Immature natural killer cell (primary cell): ENCODE data around the gene AFF2. TPM values are rescaled to one million over a fixed set of nuclear protein-coding genes. Genes with fewer than 3 reads are reported as not detected.

Experiments
- DNase-seq, 3 donors: peaks; one replicate each; pipeline ENCODE4 v3.0.0; 2022; ENCODE audit warnings: mixed read lengths in 1 of 3
- H3K27ac Mint-ChIP-seq, 6 donors: one replicate each; pipeline ENCODE4 v1.8.0; 2020; ENCODE audit warnings: mixed read lengths in 6 of 6, mild to moderate bottlenecking in 5 of 6, inconsistent platforms in 4 of 6, moderate library complexity in 3 of 6
- H3K27me3 Mint-ChIP-seq, 3 donors: one replicate each; pipeline ENCODE4 v1.8.0; 2020 to 2021; ENCODE audit warnings: low read depth in 3 of 3, mild to moderate bottlenecking in 3 of 3, mixed read lengths in 3 of 3, moderate library complexity in 3 of 3, inconsistent platforms in 1 of 3
- H3K36me3 Mint-ChIP-seq, 3 donors: one replicate each; pipeline ENCODE4 v1.8.0; 2020; ENCODE audit warnings: mixed read lengths in 3 of 3, inconsistent platforms in 2 of 3, mild to moderate bottlenecking in 2 of 3
- H3K4me1 Mint-ChIP-seq, 2 donors: one replicate each; pipeline ENCODE4 v1.8.0; 2020; ENCODE audit warnings: inconsistent platforms in 2 of 2, mild to moderate bottlenecking in 2 of 2, mixed read lengths in 2 of 2, moderate library complexity in 1 of 2
- H3K4me3 Mint-ChIP-seq, 5 donors: one replicate each; pipeline ENCODE4 v1.8.0; 2020; ENCODE audit warnings: mild to moderate bottlenecking in 5 of 5, mixed read lengths in 5 of 5, inconsistent platforms in 3 of 5, moderate library complexity in 3 of 5
- H3K9me3 Mint-ChIP-seq, 6 donors: one replicate each; pipeline ENCODE4 v1.8.0; 2020; ENCODE audit warnings: mild to moderate bottlenecking in 6 of 6, mixed read lengths in 6 of 6, inconsistent platforms in 4 of 6, moderate library complexity in 3 of 6
- polyA plus RNA-seq, 3 donors: library from polyadenylated mRNA; unstranded; fragments of 300-500 nt; fragmentation: Illumina TruSeq; gene quantifications; one replicate each; pipeline ENCODE4 v1.2.3, GENCODE V29; 2021

Gene AFF2
- polyA plus RNA-seq, 3 donors from 2014 or later: not detected

DNA sequence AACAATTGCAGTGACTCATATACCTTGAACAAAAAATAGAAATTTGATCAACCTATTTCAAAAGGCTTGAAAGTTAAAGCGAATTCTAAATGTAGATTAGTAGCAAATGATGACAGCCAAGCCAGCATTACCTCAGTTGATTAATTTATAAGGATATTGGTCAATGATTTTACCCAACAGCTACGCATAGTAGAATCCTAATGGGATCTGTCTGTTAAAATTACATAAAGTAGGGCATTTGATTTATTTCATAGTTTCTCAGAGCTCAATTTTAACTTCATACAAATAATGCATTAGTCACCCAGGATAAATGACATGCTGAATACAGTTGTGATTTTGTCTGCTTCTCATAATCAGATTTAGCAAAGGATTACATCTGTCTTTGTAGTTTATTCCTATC is 12.0 kb downstream of the AFF2 start:
- Mint-ChIP-seq H3K36me3 (no peaks in the 10 kb centered on the region), H3K27ac (no peak overlapping the region), H3K4me1 (no peaks in the 10 kb centered on the region), H3K9me3 (no peaks in the 10 kb centered on the region), H3K4me3 (no peak overlapping the region), H3K27me3 (peaks cover 2 to 12% (median 4%) of the 10 kb centered on the region in 3 donors)
- no peak for DNase-seq

DNA sequence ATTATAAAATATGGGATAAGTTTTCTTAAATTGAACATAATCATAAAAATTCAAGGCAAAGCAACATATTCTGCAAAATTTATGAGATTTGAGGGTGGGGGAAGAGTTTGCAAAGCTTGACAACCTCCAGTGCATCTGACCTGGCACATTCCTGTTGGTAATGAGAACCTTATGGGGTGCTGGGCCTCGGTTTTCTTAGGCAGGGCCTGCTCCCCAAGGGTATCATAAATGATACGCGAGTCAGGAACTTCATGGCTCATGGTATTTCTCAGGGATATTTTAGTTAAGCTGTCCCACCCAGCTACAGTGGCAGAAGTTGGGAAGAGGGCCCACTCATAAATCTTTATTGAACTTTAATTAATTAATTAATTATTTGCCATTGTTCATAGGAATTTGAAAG is 13.2 kb downstream of the AFF2 start:
- DNase-seq: no peak
- Mint-ChIP-seq H3K4me3 (no peak overlapping the region), H3K9me3 (no peaks in the 10 kb centered on the region), H3K27ac (no peak overlapping the region), H3K36me3 (no peaks in the 10 kb centered on the region), H3K27me3 (peaks cover 2 to 14% (median 4%) of the 10 kb centered on the region in 3 donors), H3K4me1 (no peaks in the 10 kb centered on the region)

DNA sequence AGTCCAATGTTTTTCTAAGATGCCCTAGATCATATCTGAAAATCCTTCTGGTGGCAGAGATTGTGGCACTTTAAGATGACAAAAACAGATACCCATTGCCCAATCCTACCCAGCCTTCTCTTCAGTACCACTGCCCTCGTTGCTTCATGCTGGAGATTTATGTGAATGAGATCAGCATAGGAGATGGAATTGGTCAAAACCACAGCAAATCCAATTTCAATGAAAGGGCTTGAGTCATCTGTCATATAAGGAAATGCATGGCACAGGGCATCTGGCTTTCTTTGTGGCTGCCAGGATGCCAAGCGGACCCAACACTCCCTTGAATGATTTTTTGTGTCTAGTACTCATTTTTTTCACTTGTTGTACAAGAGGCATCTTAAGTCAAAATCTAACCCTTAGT is 16.8 kb downstream of the AFF2 start:
- H3K4me1 Mint-ChIP-seq: no peaks in the 10 kb centered on the region

DNA sequence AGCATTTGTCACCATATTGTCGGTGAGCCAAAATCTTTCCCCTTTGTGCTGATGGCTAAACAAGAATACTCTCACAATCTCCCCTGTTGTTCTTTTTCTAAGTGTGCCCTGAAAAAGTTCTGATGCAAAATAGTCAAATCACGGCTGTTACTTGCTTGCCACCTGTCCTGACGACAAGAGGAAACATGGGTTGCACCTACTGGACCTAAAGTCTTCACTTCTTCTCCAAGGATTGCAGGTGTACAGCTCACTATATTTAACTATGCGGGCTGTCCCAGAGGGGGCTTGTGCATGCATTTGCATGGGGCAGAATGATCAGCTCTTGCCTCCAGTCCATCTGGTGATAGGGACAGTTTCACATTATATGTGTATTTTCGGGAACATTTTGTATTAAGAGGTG is 21.6 kb downstream of the AFF2 start:
- Mint-ChIP-seq H3K27ac (no peak overlapping the region), H3K27me3 (peaks cover 3 to 8% (median 3%) of the 10 kb centered on the region in 3 donors), H3K9me3 (no peaks in the 10 kb centered on the region), H3K4me1 (no peaks in the 10 kb centered on the region), H3K36me3 (no peaks in the 10 kb centered on the region), H3K4me3 (no peak overlapping the region)
- DNase-seq: no peak

More for the DNA sequence above, 16.8 kb downstream of the AFF2 start:
- H3K4me3 Mint-ChIP-seq: no peak overlapping the region
- H3K27me3 Mint-ChIP-seq: peaks cover 0 to 7% (median 2%) of the 10 kb centered on the region in 3 donors
- no peak overlapping the region for H3K27ac Mint-ChIP-seq
- H3K9me3 Mint-ChIP-seq: no peaks in the 10 kb centered on the region
- no peak for DNase-seq
- H3K36me3 Mint-ChIP-seq: no peaks in the 10 kb centered on the region

DNA sequence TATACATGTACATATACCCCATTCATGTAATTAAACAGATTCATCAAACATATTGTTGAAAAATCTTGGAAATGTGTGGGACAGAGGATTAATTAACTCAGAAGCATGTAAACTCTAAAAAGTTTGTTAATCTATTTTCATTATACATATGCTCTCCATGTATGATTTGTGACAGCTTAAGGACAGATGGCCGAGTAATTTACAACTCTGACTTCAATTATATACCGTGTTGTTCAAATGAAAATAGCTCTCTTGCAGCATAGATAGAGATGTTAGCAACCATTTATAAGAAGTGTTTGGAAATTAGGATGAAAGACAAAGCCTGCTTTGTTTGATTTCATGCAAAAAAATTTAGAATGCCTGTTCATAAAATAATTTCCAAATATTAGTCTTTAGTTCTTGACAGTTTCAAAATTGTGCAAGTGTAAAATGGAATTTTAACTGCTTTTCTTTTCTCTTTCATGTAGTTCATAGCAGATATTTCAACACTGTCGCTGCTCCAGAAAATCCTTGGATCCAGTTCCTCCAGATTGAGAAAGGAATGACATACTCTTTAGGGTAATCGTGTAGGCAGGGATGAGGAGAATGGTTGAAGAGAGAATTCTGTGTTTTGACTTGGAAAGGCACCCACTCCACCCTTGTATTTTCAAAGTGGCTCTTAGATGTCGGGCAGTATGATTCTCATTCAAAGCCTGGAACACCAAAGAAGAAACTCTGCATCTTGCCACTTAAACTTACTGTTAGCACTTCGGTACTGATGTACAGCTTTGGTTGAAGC is 23.1 kb downstream of the AFF2 start:
- DNase-seq: no peak
- Mint-ChIP-seq H3K4me1 (no peaks in the 10 kb centered on the region), H3K27me3 (peaks cover 3 to 5% (median 3%) of the 10 kb centered on the region in 3 donors), H3K9me3 (no peaks in the 10 kb centered on the region), H3K27ac (no peak overlapping the region), H3K36me3 (no peaks in the 10 kb centered on the region), H3K4me3 (no peak overlapping the region)

DNA sequence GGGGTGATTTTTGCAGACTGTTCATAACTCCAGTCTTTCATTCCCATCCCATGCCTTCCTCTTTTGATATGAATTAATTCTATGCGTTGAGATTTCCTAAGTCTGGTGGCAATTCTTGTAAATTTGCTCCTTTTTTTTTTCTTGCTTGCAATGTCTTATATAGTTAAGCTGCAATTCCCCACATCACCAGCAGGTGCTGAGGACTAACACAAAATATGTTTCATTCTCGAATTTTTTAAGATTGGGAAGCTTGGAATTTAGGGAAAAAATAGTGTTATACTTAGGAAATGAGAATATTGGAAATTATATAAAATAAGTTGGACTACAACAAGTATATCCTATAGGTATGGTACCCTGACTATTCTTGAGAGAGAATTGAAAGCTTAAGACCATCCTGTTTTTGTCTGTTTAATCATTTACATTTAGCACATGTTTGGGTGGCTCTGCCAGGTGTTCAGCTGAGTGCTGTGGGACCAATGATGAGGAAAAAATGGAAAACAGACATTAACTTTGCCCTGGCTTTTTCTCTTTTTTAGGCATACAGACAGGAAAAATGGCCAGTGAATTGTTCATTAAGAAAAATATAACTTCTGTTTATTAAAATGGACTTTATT is 30.2 kb downstream of the AFF2 start:
- Mint-ChIP-seq H3K4me3 (no peak overlapping the region), H3K27ac (no peak overlapping the region), H3K36me3 (no peaks in the 10 kb centered on the region), H3K4me1 (no peaks in the 10 kb centered on the region), H3K9me3 (peaks cover 0 to 2% (median 0%) of the 10 kb centered on the region in 6 donors), H3K27me3 (peaks cover 0 to 4% (median 4%) of the 10 kb centered on the region in 3 donors)
- DNase-seq: peak in 1 of 3 donors; percentile 3

DNA sequence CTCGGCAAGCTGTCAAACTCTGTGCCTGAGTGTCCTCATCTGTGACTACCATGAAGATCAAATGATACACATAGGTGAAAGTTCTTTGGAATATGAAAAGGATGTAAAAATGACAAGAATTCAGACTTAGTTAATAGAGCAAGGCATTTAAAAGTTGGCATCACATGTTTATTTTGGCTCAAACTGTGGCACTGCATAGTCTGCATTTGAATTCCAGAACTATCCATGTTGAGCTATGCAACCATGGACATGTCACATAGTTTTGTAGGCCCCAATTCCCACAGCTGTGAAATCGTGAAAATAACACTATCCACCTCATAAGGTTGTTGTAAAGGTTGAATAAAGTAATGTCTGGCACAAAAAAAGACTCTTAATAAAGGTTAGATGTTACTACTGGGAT is 33.9 kb downstream of the AFF2 start:
- Mint-ChIP-seq H3K4me3 (no peak overlapping the region), H3K27ac (no peak overlapping the region), H3K9me3 (peaks cover 0 to 2% (median 0%) of the 10 kb centered on the region in 6 donors), H3K36me3 (no peaks in the 10 kb centered on the region), H3K27me3 (peaks cover 0 to 9% (median 0%) of the 10 kb centered on the region in 3 donors), H3K4me1 (no peaks in the 10 kb centered on the region)
- no peak for DNase-seq

DNA sequence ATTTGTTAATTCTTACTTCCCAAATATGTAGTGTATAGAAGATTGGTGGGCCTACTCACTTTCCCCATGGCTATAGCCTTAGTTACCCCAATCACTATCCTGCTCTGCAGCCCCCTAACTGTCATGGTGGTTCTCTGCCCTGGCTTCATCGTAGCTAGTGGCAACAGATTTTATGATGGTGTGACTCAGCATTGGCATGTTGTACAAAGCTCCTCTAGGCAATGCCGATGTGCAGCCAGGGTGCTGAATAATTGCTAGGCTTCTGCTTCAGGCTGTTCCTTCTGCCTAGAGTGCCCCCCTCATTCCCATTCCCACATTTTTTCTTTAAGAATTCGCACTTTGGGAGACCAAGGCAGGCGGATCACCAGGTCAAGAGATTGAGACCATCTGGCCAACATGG is 35.2 kb downstream of the AFF2 start:
- no peak overlapping the region for H3K27ac Mint-ChIP-seq
- DNase-seq: no peak
- H3K27me3 Mint-ChIP-seq: peaks cover 0 to 9% (median 0%) of the 10 kb centered on the region in 3 donors
- no peak overlapping the region for H3K4me3 Mint-ChIP-seq
- no peaks in the 10 kb centered on the region for H3K4me1 Mint-ChIP-seq
- peaks cover 0 to 2% (median 0%) of the 10 kb centered on the region in 6 donors for H3K9me3 Mint-ChIP-seq
- no peaks in the 10 kb centered on the region for H3K36me3 Mint-ChIP-seq

DNA sequence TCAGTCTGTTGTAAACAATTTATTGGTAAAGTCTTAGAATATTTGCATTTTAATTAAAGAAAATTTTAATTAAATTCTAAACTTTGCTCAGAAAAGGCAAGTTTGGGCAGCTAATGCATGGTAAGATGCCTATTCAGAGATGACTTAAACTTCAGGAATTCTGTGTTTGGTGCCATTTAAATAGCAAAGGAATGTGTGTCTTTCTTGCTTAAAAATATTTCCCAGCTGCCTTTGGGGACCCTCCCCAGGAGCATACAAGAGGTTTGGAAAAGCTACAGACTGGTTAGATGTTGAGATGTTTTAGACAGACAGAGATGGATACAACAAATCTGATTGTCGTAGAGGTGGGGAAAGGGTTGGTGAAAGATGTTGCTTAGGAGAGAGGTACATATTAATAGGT is 36.5 kb downstream of the AFF2 start:
- no peaks in the 10 kb centered on the region for H3K4me1 Mint-ChIP-seq
- no peaks in the 10 kb centered on the region for H3K36me3 Mint-ChIP-seq
- DNase-seq: no peak
- peaks cover 0 to 9% (median 0%) of the 10 kb centered on the region in 3 donors for H3K27me3 Mint-ChIP-seq
- no peak overlapping the region for H3K4me3 Mint-ChIP-seq
- H3K27ac Mint-ChIP-seq: no peak overlapping the region
- H3K9me3 Mint-ChIP-seq: peaks cover 0 to 2% (median 0%) of the 10 kb centered on the region in 6 donors

DNA sequence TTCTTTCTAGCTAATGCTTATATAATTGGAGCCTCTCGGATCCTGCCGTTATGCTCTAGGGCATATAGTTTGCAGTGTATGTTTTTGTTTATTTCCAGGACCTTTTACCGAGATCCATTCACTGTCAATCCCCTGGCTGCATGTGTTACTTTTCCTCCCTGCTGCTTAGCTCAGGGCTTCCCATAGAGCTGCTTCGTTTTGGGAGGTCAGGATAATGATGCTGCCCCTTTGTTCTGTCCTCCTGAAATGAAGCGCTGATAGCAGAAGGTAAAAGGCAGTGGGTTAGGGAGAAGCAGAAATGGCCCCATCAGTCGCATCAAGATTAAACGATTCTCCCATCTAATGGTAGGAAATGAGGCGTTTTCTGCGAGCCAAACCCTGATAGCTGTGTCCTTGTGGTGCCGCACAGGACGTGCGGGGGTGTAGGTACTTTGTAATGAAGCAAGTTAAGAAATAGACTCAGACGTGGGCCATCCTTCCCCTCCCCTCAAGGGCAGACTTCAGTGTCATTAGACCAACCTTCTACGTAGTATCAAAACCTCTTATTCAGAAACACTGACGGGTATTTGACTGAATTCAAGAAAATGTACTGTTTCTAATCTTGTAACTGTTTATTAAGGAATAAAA is 37.3 kb downstream of the AFF2 start:
- no peak overlapping the region for H3K4me3 Mint-ChIP-seq
- no peaks in the 10 kb centered on the region for H3K36me3 Mint-ChIP-seq
- H3K27me3 Mint-ChIP-seq: peaks cover 0 to 9% (median 0%) of the 10 kb centered on the region in 3 donors
- H3K27ac Mint-ChIP-seq: no peak overlapping the region
- DNase-seq: no peak
- H3K4me1 Mint-ChIP-seq: no peaks in the 10 kb centered on the region
- H3K9me3 Mint-ChIP-seq: peaks cover 0 to 2% (median 0%) of the 10 kb centered on the region in 6 donors

DNA sequence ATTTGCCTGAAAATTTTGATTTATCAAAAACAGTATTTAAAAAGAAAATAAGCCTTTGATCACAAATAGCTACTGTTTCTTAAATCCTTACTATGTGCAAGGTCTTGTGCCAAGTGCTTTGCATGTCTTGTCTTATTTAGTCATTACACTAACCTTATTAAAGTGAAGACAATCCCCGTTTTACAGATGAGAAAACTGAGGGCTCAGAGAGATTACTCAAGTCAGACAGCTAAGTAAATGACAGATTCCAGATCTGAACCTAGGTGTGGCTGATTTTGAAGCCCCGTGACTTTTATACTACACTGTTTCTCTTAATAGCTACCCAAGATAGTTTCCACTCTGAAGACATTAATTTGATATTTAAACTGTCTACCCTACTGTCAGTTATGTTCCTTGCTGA is 38.2 kb downstream of the AFF2 start:
- H3K4me3 Mint-ChIP-seq: no peak overlapping the region
- no peaks in the 10 kb centered on the region for H3K4me1 Mint-ChIP-seq
- H3K27me3 Mint-ChIP-seq: peaks cover 0 to 9% (median 0%) of the 10 kb centered on the region in 3 donors
- H3K36me3 Mint-ChIP-seq: no peaks in the 10 kb centered on the region
- DNase-seq: no peak
- no peak overlapping the region for H3K27ac Mint-ChIP-seq
- H3K9me3 Mint-ChIP-seq: peaks cover 0 to 2% (median 0%) of the 10 kb centered on the region in 6 donors

DNA sequence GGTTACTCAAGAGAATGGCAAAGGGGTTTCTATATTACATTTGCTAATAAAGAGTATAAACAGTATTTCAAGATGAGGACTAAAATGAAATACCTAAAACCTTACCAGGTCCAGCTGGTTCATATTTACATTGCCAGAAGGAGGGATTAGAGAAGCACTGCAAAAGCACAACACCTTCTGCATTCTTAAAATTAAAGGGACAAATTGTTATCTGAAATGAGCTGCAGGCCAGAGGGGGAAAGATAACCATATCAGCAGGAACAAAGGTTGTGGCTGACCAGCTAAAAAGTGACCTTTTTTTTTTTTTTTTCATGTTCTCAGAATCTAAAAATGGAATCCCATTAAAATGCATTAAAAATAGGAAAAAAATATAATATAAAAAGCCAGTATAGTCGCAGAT is 39.7 kb downstream of the AFF2 start:
- peaks cover 0 to 8% (median 0%) of the 10 kb centered on the region in 3 donors for H3K27me3 Mint-ChIP-seq
- no peak overlapping the region for H3K27ac Mint-ChIP-seq
- H3K36me3 Mint-ChIP-seq: no peaks in the 10 kb centered on the region
- no peaks in the 10 kb centered on the region for H3K4me1 Mint-ChIP-seq
- no peak overlapping the region for H3K4me3 Mint-ChIP-seq
- H3K9me3 Mint-ChIP-seq: no peaks in the 10 kb centered on the region
- no peak for DNase-seq

DNA sequence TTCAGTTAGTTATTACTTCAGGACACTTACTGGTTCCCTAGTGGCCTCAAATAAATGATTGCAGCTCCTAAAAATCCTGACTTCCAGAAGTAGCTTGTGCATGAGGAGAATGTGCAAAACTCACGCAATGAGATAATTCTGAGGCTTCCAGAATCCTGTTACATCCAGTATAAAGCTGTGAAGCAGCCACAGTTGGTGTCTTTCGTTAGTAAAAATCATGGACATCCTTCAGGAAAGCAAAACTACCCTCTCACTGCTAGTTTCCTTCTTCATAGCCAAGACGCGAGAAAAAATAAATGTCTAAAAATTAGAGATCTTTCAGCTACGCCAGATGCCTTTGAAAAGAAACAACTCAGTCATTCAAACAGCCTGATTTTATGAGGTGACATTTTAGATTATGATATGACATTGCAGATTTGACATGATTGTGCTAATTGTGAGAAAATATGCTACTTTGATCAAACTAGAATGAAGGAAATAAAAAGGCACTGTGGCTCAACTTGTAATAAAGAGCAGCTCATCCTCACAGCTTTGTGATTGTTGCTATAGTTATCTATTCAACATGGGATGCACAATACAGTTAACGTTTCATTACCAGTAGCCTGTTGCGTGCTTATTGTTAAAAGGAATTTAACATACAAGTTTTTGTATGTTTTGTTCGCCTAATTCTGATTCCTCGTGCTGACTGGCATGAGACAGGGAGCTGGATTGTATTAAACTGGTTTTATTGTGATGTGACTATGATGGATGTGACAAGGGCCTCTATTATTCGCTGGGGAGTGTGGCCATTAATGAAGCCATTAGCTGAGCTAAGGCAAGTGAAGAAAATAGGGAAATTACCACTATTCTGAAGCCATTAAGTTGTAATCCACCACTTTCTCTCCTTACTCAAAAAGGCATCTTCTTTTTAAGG is 40.5 kb downstream of the AFF2 start:
- peaks cover 0 to 8% (median 3%) of the 10 kb centered on the region in 3 donors for H3K27me3 Mint-ChIP-seq
- H3K36me3 Mint-ChIP-seq: no peaks in the 10 kb centered on the region
- no peak overlapping the region for H3K4me3 Mint-ChIP-seq
- no peak for DNase-seq
- no peaks in the 10 kb centered on the region for H3K4me1 Mint-ChIP-seq
- H3K27ac Mint-ChIP-seq: no peak overlapping the region
- no peaks in the 10 kb centered on the region for H3K9me3 Mint-ChIP-seq
